ENCODE results near the gene KLF4.
"Not testable (repeated sequence)": the region's sequence is repeated elsewhere in the genome, so short reads cannot be mapped to it uniquely, and the experiment has no call there.

The KLF4 gene

GRCh38 chr9:107489687-107490605, at the start of gene KLF4:
Gene KLF4, minus strand, starts transcription at chr9:107489769. Its CDS starts 597 bp downstream, at chr9:107489172.
- peak; percentile 58 for DNase-seq

- DNase-seq = no peak
These were observed 46.9 kb upstream of the KLF4 start for GRCh38 chr9:107536462-107536861.

- no peak for DNase-seq
These were observed 45.0 kb upstream of the KLF4 start for GRCh38 chr9:107534510-107535078.

- DNase-seq = no peak
These were observed 41.1 kb upstream of the KLF4 start for GRCh38 chr9:107530679-107531078.

- no peak for DNase-seq
These were observed 39.1 kb upstream of the KLF4 start for GRCh38 chr9:107528686-107529085.

- DNase-seq = no peak
These were observed 34.0 kb upstream of the KLF4 start for GRCh38 chr9:107523539-107523938.

- DNase-seq = no peak
These were observed 30.6 kb upstream of the KLF4 start for GRCh38 chr9:107520186-107520585.

GRCh38 chr9:107518037-107518807, 28.7 kb upstream of the KLF4 start:
- no peak for DNase-seq

GRCh38 chr9:107513464-107514100, 24.0 kb upstream of the KLF4 start:
- DNase-seq = no peak

GRCh38 chr9:107504585-107505455, 15.3 kb upstream of the KLF4 start:
- no peak for DNase-seq

- DNase-seq = no peak
These were observed 12.9 kb upstream of the KLF4 start for GRCh38 chr9:107502464-107502863.

- not testable (repeated sequence) for DNase-seq
These were observed 11.0 kb upstream of the KLF4 start for GRCh38 chr9:107500421-107501200.

GRCh38 chr9:107496976-107497375, 7.4 kb upstream of the KLF4 start:
- no peak for DNase-seq

- no peak for DNase-seq
These were observed 2.9 kb upstream of the KLF4 start for GRCh38 chr9:107492381-107492970.

GRCh38 chr9:107491081-107492053, 1.8 kb upstream of the KLF4 start:
- DNase-seq = no peak

- DNase-seq = not testable (repeated sequence)
These were observed 1.0 kb upstream of the KLF4 start for GRCh38 chr9:107490606-107490970.

- DNase-seq = no peak
These were observed 360 bp downstream of the KLF4 start for GRCh38 chr9:107489144-107489673.

- no peak for DNase-seq
These were observed 1.0 kb downstream of the KLF4 start for GRCh38 chr9:107488375-107489143.

Measured in NCI-H1694 (cell line).